GM12891 (cell line): ENCODE measurements around the gene TEAD1.

ENCODE experiments used
- POLR2A ChIP-seq: IDR thresholded peaks from 2 replicates; pipeline ENCODE4 v1.6.1; 2011; ENCODE audit warnings: low read depth, low read length, control low read depth
- POLR2AphosphoS5 ChIP-seq: IDR thresholded peaks from 2 replicates; pipeline ENCODE4 v1.6.1; 2011; ENCODE audit warnings: low read depth, low read length, control low read depth
- SPI1 ChIP-seq: IDR thresholded peaks from 2 replicates; pipeline ENCODE4 v1.6.1; 2011; ENCODE audit warnings: low read depth, low read length, control low read depth
- TAF1 ChIP-seq: IDR thresholded peaks from 2 replicates; pipeline ENCODE4 v1.6.1; 2011; ENCODE audit warnings: low read depth, low read length, control low read depth

DNA sequence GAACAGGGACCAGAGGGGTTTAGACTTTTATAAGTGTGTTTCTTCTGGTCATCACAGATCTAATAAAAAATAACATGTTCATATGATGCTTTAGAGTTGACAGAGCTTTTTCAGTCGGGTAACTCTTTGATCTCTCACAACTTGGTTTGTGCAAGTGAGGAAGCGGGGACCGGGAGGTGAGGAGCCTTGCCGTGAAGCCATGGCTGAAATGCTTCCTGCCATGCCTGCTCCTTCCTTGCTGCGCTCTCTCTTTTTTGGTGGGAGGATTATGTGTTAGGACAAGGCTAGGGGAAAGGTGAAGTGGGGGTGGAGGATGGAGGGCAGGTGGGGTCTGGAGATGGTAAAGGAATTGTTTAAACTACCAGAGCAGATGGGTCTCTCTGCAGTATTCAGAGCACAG, 23.8 kb downstream of the TEAD1 start:
- TF ChIP-seq TAF1 (no peak), POLR2AphosphoS5 (no peak), POLR2A (no peak), SPI1 (no peak)
